Measurements from ENCODE around the gene SOX13.

SOX13 gene

DNA sequence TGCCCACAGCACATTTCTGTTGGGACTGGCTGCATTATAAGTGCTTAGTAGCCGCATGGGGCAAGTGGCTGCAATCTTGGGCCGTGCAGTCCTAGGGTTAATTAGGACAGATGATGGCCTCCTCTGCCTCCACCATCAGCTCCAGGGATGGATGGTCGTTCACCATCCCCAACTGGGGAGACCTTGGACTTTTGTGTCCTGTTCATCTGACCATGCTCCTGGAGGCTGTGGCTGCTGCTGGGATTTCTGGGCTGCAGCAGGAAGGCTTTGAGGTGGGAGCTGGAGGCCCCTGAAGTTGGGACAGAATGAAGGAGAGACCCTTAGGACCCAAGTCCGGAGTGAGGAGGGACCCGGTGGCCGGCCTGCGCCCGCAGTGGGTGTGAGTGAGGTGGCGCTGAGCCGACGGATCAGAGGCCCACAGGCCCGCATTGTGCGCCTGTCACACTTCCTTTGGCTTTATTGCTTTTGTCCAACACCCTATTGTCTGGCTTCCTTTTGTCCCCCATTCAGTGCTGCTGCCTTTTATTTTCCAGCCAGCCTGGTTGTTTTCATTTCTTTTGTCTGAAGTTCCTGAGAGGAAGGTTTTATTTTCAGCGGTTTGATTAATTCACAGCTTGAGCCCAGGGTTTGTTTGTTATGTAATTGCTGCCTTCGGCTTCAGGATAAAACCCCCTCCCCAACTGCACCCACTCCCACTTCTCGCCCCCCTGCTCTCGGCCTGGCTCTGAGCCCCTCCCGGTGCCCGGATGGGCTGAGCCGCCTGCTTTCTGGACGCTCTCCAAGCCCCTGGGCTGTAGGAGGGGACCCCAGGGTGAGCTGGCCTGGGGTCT, 35.6 kb downstream of the SOX13 start:
- DNase-seq (ENCODE audit: low read depth), result no peak

DNA sequence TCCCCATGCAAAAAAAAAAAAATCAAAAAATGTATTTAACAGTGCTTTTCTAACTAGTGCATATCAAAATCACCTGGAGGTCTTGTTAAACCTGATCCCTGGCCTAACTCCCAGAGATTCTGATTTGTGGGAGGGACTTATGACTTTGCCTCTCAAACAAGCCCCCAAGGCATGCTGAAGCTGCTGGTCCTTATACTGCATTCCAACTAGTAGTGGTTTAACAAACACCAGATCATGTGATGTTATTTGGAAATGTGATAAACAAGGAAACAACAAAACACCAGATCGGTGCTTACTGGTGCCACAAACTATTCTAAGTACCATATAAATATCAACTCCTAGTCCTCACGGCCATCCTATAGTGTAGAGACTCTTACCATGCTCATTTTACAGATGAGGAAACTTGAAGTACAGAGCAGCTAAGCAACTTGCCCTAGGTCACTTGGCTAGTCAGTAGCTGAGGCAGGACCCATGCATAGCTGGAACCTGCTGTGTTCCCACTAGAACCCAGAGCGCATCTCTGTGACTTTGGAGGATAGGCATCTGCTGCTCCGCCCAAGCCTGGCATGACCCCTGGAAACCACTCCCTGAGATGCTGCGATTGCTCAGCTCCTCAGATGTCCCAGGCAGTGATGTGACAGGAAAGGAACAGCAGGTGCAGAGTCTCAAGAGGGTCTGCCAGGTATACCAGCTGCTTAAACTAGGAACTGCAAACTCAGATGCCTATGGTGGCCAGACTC, 38.1 kb downstream of the SOX13 start:
- no peak for DNase-seq (ENCODE audit: low read depth)

DNA sequence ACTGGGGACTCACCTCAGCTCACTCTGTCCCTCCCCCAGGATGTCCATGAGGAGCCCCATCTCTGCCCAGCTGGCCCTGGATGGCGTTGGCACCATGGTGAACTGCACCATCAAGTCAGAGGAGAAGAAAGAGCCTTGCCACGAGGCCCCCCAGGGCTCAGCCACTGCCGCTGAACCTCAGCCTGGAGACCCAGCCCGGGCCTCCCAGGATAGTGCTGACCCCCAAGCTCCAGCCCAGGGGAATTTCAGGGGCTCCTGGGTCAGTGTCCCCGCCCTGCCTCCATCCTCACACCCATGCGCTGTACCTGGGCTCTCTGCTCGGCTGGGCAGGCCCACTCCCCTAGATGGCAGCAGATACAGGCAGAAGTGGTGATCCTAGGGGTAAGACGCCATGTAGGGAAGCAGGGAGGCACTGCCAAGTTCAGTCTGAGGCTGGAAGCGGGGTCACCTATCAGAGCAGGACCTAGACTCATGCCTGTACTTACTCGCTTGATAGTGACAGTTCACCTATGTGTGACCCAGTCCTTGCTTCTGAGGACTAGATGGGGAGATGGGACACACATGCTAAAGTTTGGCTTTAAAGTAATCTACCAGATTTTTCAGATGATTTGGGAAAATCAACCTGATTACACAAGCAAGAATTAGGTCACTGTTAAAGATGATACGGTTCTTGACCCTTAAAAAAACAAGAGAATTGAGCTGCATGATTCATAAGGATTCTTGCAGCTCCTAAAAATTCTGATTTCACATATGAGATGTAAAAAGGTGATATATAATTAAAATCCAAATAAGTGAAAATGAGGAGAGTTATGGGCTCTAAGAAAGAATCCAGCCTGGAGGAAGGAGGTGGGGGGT, 40.2 kb downstream of the SOX13 start:
- DNase-seq (ENCODE audit: low read depth), result no peak

DNA sequence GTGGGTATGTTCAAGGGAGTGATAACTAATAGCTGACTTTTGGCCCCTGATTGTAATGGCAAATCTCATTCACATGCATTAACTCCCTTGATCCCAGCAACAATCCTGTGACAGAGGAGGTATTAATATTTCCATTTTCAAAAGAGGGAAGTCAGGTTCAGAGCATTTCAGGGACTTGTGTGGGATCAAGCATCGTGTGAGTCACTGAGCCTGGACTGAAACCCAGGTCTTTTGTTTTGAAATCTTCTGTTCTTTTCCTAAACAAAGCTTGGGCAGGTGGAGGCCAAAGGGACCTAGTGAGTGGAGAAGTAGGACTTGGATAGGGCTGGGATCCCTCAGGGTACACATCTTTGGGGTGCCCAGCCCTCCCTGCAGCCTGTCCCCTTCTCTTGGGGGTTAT, 41.0 kb downstream of the SOX13 start:
- DNase-seq (ENCODE audit: low read depth), result no peak

DNA sequence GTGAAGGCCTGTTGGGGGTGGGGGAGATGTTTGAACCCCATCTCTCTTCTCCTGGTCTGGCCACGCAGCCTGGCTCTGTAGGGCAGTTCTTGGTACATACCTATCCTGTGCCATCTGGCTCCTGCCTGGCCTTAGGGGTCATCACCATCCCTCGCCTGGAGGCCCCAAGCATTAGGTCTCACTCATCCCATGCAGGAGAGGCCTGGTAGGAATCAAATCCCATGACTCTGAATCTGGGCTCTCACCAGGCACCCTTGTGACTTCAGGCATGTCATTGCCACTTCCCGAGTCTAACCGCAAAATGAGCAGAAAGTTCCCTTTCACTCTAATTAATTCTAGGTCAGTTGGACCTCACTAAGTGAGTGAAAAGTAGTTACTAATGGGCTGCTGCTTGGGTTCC, 41.7 kb downstream of the SOX13 start:
- DNase-seq (ENCODE audit: low read depth), result no peak

DNA sequence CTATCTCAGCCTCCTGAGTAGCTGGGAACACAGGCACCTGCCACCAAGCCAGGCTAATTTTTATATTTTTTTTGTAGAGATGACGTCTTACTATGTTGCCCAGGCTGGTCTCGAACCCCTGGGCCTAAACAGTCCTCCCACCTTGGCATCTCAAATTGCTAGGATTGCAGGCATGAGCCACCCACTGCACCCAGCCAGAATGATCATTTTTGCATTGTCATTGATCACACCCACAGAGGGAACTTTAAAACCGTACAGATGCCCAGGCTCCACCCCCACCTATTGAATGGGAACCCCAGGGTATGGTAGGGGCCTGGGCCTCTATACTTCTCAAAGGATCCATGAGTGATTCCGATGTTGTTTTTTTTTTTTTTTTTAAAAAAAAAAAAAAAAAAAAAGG, 42.2 kb downstream of the SOX13 start:
- no peak for DNase-seq (ENCODE audit: low read depth)

DNA sequence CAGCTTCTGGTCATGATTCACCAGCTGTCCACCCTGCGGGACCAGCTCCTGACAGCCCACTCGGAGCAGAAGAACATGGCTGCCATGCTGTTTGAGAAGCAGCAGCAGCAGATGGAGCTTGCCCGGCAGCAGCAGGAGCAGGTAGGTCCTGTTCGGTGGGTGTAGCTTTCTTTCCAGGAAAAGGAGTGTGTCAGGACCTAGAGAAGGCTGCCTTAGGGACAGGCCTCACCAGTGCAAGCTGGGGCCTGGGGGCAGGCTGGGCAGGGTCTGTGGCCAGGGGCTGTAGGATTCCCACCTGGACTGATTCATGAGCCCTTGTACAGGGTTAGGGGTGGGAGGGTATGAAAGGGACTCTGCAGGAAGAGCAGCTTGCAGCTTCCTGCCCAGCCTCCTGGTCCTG, 43.6 kb downstream of the SOX13 start:
- no peak for DNase-seq (ENCODE audit: low read depth)

DNA sequence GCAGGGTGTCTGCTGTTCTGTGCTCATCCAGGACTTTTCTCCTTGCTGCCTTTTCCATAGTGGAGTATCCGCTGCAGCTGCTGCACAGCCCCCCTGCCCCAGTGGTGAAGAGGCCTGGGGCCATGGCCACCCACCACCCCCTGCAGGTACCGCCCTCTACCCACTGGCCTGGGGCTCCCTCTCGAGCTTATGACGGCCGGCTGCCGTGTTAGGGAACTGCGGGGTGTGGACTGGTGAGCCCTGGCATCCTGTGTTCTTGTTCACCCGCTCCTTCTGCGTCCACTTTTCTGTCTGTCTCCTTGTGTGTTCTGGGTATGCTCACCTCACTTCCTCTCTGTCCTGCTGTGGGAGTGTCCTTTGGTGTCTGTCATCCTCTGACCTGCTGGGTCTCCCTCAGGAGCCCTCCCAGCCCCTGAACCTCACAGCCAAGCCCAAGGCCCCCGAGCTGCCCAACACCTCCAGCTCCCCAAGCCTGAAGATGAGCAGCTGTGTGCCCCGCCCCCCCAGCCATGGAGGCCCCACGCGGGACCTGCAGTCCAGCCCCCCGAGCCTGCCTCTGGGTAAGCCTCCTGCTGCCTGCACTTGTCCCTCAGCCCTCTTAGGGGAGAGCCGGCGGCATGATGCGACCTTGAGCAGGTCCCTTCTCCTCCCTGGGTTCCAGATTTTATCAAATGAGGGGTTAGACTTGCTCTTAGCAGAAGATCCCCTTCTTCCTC, 49.1 kb downstream of the SOX13 start:
- no peak for DNase-seq (ENCODE audit: low read depth)

DNA sequence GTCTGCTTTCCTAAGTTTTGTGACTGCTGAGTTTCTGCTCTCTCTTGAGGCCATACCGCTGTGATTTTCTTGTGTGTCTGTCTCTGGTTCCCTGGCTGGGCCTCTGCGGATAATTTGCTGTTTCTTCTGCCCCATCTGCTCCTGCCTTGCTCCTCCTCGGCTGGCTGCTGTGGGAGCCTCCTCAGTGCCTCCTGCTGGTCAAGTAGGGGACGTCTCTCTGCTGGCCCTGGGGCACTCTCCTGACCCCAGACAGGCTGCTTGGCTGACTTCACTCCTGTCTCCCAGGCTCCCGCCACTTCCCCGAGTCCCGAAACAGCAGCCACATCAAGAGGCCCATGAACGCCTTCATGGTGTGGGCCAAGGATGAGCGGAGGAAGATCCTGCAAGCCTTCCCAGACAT, 50.5 kb downstream of the SOX13 start:
- no peak for DNase-seq (ENCODE audit: low read depth)

DNA sequence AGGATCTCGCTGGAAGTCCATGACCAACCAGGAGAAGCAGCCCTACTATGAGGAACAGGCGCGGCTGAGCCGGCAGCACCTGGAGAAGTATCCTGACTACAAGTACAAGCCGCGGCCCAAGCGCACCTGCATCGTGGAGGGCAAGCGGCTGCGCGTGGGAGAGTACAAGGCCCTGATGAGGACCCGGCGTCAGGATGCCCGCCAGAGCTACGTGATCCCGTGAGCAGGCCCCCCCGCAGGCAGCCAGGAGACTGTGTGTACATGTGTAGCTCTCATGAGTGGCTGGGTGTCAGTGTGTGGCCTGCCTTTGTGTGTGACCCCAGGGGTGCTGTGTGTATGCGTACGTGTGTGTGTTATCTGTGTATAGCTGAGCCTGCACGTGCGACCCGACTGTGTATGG, 51.7 kb downstream of the SOX13 start:
- DNase-seq (ENCODE audit: low read depth), result no peak

DNA sequence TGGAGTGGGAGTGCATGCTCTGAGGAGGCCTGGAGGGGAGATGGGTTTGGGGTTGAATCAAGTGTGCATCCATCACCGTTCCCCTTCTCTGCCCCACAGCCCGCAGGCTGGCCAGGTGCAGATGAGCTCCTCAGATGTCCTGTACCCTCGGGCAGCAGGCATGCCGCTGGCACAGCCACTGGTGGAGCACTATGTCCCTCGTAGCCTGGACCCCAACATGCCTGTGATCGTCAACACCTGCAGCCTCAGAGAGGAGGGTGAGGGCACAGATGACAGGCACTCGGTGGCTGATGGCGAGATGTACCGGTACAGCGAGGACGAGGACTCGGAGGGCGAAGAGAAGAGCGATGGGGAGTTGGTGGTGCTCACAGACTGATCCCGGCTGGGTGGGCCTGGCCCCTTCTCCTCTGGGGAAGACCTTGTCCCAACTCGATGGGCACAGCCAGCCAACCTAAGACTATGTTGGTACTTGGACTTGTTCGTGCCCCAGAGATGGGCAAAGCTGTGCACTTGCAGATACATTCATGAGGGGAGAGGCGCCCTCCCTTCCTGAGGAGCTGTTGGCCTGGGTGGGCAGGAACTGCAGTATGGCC, 52.9 kb downstream of the SOX13 start:
- DNase-seq (ENCODE audit: low read depth), result no peak

DNA sequence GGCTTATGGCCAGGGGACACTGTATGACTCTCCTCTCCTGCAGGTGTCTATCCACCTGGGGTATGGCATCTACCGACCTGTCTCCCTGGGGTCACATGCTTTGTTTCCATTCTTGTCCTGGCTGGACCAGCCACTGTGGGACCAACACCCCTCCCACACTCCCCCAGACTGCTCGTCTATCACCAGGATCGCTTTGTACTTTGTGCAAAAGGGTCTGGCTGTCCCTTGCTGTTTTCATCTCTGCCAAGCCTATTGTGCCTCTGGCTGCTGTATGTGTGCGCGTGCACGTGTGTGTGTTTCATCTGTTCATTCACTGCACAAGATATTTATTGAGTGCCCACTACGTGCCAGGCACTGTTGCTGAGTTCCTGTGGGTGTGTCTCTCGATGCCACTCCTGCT, 53.5 kb downstream of the SOX13 start:
- no peak for DNase-seq (ENCODE audit: low read depth)

DNA sequence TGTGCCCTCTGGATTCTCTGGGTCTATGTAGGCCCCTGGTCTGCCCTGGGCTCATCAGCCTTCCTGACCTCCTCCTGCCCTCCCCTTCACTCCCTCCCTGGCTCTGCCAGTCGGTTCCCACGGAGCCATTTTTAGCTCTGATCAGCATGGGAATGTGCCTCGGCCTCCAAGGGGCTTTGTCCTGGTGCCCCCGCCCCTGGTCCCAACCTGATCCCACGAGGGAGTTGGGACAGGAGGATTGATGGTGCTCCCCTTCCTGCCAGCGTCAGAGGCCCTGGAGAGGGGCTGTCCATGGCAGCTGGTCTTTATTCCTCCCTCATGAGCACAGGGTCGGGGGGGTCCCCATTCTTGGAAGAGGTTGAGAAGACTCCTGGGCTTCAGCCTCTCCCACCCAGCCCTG, 54.0 kb downstream of the SOX13 start:
- DNase-seq (ENCODE audit: low read depth), result no peak

DNA sequence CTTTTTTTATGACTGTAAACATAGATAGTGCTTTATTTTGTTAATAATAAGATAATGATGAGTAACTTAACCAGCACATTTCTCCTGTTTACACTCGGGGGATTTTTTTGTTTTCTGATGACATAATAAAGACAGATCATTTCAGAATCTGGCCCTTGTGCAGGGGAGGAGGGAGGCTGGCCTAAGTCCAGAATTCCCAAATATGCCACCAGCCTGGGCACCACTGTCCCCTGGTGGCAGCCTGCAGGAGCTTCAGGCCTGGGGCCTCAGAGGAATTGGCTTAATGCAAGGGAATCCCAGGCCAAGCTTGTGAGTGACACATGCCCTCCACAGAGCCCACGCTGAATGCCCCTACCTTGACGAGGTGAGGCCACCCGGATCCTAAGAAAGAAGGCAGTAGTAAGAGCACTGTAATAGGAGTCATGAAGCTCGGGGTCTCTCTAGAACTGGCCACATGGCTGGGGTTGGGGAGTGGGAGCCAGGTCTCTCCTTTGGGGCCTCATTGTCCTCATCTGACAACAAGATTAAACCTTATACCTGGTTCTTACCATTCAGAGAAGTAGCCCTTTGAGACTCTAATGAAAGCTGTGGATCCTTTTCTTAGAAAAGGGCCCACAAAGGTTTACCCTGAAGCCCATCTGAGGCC, 54.8 kb downstream of the SOX13 start:
- DNase-seq (ENCODE audit: low read depth), result no peak

DNA sequence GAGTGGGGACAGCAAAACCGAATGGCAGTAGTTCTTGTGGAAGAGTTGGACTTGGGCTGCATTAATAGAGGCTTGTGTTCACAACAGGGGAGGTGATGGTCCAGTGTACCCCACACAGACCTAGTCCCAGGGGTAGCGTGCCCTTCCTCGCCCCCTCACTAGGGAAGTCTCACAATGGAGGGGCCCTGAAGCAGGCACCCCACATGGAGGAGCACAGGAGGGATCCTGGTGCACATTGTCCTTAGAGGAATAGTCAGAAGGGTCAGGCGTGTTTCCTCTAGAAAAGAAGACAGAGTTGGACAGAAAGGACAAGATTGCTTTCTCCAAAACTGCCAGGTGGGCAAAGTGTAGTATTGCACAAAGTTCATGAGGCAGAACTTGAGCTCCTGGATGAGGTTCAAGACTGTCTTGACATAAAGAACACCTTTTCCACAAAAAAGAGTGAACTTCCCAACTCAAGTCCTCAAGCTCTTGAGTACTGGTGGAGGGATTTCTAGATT, 55.6 kb downstream of the SOX13 start:
- DNase-seq (ENCODE audit: low read depth), result no peak

DNA sequence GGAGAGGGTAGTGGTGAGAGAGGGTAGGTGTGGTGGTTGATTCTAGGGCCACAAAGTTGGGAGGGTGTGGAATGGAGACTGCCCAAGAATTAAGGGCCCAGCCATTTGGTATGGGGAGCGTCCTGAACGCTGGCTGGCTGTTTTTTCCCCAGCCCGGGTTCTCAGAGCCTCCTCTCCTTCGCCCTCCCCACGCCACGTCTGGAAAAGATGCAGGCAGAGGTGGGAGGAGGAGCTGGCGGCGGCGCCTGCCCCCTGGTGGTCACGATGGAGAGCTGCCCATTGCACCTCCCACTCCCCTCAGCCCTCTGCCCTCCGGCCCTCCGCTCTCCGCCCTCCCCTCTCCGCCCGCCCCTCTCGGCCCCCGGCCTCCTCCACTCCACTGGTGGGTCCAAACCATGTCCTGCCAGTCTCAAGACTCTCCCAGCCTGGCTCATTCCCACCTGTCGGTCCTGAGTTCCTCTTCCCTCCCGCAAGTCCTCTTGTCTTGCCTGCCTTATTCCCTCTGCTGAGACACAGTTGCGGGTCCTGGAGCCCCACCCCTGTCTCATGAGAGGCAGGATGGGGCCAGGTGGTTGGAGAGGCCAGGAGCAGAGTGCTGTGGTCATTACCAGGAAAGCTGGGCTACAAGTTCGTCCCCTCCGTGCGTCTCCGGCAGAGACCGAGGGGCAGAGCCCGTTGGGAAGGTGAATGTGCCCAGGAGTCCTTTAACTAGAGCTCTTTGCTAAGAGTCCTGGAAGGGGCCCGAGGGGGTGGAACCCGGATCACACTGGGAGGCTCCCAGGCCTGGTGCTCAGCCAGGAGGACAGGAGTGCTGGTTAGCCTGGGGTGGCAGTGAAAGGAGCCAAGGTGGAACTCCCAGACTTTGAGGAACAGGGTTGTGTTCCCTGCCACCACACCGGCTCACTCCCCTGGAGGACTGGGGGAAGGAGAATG, 56.3 kb downstream of the SOX13 start:
- peak; percentile 21 for DNase-seq (ENCODE audit: low read depth)

DNA sequence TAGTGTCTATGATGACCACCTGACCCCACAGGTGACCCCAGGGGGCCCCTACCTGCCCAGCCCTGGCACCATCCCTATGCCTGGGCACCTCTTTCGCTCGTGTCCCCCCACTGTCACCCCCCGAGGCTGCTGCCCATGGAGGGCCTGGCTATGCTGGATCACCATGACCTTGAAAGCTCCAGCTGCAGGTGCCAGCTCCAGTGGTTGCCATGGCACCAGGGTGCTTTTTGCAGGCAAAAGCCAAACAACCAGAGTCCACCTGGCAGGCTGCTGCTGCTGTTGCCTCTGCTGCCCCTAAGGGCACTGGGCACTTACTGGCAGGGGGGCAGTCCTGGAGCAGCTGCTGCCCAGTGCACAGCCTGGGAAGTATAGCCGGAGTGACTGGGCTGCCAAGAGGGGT, 57.3 kb downstream of the SOX13 start:
- DNase-seq (ENCODE audit: low read depth), result no peak

DNA sequence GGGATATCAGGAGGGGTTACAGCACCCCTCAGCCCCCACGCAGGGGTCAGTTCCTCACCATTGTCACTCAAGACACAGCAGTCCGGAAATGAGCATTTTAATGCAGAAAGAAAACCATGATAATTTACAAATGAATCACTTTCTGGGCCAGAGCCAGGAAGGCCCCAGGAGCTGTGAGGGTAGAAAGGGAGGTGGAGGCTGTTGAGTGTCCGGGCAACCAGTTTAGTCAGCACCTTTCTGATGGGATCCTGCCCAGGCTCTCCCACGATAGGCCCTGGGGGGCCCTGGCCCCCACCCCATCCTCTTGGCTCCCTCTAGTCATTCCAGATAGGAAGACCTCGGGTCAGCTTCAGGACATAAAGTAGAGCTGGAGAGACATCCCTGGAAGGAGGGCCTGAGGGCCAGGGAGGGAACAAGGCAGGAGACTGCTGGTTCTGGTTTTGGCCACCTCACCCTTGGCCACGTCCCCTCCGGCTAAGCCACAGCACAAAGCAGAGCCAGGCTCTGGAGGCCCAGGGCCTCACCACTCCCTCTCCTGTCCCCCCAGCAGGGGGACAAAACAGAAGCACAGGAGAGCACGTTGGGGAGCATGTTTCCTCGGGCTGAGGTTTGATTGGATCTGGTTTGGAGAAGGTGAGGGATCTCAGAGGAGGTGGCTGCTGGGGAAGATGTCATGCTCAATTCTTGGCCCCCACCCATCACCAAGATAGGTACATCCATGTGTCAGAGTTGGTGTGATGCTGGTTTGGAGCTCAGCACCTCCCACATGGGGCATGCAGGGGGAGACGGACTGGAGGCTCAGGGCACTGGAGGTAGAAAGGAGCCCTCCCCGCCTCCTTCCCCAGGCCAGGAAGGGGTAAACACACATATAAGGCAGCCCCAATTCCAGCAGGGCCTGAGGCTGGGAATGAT, 58.3 kb downstream of the SOX13 start:
- DNase-seq (ENCODE audit: low read depth), result no peak

DNA sequence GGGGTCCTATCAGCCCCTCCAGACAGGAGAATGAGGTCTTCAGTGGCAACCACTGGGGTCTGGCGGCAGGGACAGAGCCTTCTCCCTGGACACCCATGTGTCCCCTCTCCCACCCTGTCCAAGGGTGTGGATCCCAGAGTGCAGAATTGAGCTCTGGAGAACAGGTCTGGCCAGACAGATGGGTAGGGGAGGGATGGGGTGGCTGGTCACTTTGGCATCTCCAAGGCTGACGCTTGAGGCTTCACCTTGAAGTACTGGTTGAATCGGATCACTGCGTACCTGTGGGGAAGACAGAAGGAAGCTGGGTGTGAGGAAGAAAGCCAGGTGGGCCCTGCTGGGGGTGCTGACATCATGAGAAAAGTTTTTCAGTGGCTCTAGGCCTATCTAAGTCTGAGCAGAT, 59.1 kb downstream of the SOX13 start:
- no peak for DNase-seq (ENCODE audit: low read depth)
